CD4-positive, alpha-beta T cell treated with Interleukin-15 for 1 hour (primary cell): ENCODE measurements around the gene CLTCL1.
A peak's percentile ranks its signal among the peaks of the same experiment; 100 is the strongest.

Experiments used
- DNase-seq: peaks from one replicate; pipeline ENCODE4 v3.0.0-alpha.2; 2020

Gene CLTCL1

GRCh38 chr22:19193879-19194278 is 97.6 kb downstream of the CLTCL1 start:
- DNase-seq, result no peak

GRCh38 chr22:19187716-19188563 is 103.6 kb downstream of the CLTCL1 start:
- no peak for DNase-seq

GRCh38 chr22:19184276-19184997 is 107.1 kb downstream of the CLTCL1 start:
- DNase-seq, result no peak

- DNase-seq, result no peak
Measured at GRCh38 chr22:19183216-19183615, 108.3 kb downstream of the CLTCL1 start.

GRCh38 chr22:19182472-19183157 is 108.9 kb downstream of the CLTCL1 start:
- DNase-seq, result no peak

GRCh38 chr22:19181786-19182471 is 109.6 kb downstream of the CLTCL1 start:
- DNase-seq, result no peak

GRCh38 chr22:19180740-19181410 is 110.6 kb downstream of the CLTCL1 start:
- DNase-seq, result no peak

GRCh38 chr22:19180234-19180633 is 111.3 kb downstream of the CLTCL1 start:
- no peak for DNase-seq

- peak; percentile 59 for DNase-seq
Measured at GRCh38 chr22:19179497-19180048, 111.9 kb downstream of the CLTCL1 start.

GRCh38 chr22:19178657-19179496 is 112.6 kb downstream of the CLTCL1 start, which contains the start of gene SLC25A1:
TSS of gene SLC25A1 (minus strand) at chr22:19178736. CDS start at chr22:19178673, 63 bp downstream.
- peak; percentile 84 for DNase-seq

GRCh38 chr22:19178065-19178656 is 113.4 kb downstream of the CLTCL1 start:
- peak; percentile 45 for DNase-seq

- DNase-seq, result no peak
Measured at GRCh38 chr22:19177164-19178064, 114.1 kb downstream of the CLTCL1 start.

- DNase-seq, result no peak
Measured at GRCh38 chr22:19176732-19177131, 114.8 kb downstream of the CLTCL1 start.

- no peak for DNase-seq
Measured at GRCh38 chr22:19176175-19176643, 115.3 kb downstream of the CLTCL1 start.

- no peak for DNase-seq
Measured at GRCh38 chr22:19175602-19176174, 115.8 kb downstream of the CLTCL1 start.

GRCh38 chr22:19175026-19175601 is 116.4 kb downstream of the CLTCL1 start:
- no peak for DNase-seq

- peak; percentile 46 for DNase-seq
Measured at GRCh38 chr22:19174106-19175025, 117.2 kb downstream of the CLTCL1 start.
